Measurements from ENCODE around the gene SNAI1. TPM values are rescaled to one million over a fixed set of nuclear protein-coding genes. Genes with fewer than 3 reads are reported as not detected.

Gene SNAI1
- total and polyA plus RNA-seq, 2 donors (not counting 3 experiments of a cell fraction or from before 2014, with no cell fraction given) = 10.8 to 13.4 TPM

- no peaks in the 10 kb centered on the region for H3K27me3 ChIP-seq (ENCODE audit: control insufficient read depth in 2 of 2, insufficient read depth in 2 of 2, low read length in 2 of 2)
- H3K9me1 ChIP-seq (replicated peaks; ENCODE audit: control insufficient read depth, extremely low read depth, insufficient read depth, low read length) = no peaks in the 10 kb centered on the region
- DNase-seq (ENCODE audit: low read depth, low spot score) = no peak
- TF ChIP-seq POLR2AphosphoS5 (IDR thresholded peaks at IDR 0.05; ENCODE audit: insufficient read depth, low read depth, low read length) = no peak
- no peak for TF ChIP-seq JUN (IDR thresholded peaks at IDR 0.05; ENCODE audit: borderline replicate concordance, insufficient read depth, insufficient read length, low read depth)
- TF ChIP-seq GATA2 (IDR thresholded peaks at IDR 0.05; ENCODE audit: insufficient read depth, insufficient read length, low read depth, low read length) = no peak
- TF ChIP-seq POLR2A (IDR thresholded peaks at IDR 0.05; ENCODE audit: low read depth, low read length) = no peak
- TF ChIP-seq MYC (IDR thresholded peaks at IDR 0.05; ENCODE audit: low read depth, low read length) = no peak
- TF ChIP-seq, protein P1, sequence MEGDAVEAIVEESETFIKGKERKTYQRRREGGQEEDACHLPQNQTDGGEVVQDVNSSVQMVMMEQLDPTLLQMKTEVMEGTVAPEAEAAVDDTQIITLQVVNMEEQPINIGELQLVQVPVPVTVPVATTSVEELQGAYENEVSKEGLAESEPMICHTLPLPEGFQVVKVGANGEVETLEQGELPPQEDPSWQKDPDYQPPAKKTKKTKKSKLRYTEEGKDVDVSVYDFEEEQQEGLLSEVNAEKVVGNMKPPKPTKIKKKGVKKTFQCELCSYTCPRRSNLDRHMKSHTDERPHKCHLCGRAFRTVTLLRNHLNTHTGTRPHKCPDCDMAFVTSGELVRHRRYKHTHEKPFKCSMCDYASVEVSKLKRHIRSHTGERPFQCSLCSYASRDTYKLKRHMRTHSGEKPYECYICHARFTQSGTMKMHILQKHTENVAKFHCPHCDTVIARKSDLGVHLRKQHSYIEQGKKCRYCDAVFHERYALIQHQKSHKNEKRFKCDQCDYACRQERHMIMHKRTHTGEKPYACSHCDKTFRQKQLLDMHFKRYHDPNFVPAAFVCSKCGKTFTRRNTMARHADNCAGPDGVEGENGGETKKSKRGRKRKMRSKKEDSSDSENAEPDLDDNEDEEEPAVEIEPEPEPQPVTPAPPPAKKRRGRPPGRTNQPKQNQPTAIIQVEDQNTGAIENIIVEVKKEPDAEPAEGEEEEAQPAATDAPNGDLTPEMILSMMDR (IDR thresholded peaks at IDR 0.05; ENCODE audit: extremely low read depth in 1 of 2, insufficient read depth in 1 of 2, low read depth in 1 of 2, low read length in 2 of 2) = no peak
- TF ChIP-seq FOS (IDR thresholded peaks at IDR 0.05; ENCODE audit: borderline replicate concordance, insufficient read depth, low read length) = no peak
- no peak for TF ChIP-seq MAX (IDR thresholded peaks at IDR 0.05; ENCODE audit: insufficient read depth, insufficient read length)
- no peak for TF ChIP-seq EZH2 (IDR thresholded peaks at IDR 0.05; ENCODE audit: borderline replicate concordance, low read depth, low read length, severe bottlenecking)
- dilution Hi-C loops (cut with MboI; ENCODE audit: extremely low pct_ligation_motif_present, low sequenced_read_pairs) = no loop called here
- intact Hi-C loops (cut with micrococcal nuclease) = loop anchor here (5.0 to 10.0 kb wide), 2 partner anchors 172 to 484 kb away; partner anchors contain the start of gene PEDS1
- no peak overlapping the region for H3K27ac ChIP-seq (ENCODE audit: insufficient read depth, low read depth, low read length)
- no peak overlapping the region for H2AFZ ChIP-seq (ENCODE audit: low read depth, low read length)
- H3K9me3 ChIP-seq (replicated peaks; ENCODE audit: control insufficient read depth, insufficient read depth, low read length) = no peaks in the 10 kb centered on the region
- H3K4me2 ChIP-seq (ENCODE audit: insufficient read depth, low read length) = no peak overlapping the region
- no peak for FAIRE-seq
- peaks cover 28% of the 10 kb centered on the region for H3K4me1 ChIP-seq (ENCODE audit: control insufficient read depth, extremely low read depth, insufficient read depth, low read length)
- H4K20me1 ChIP-seq (replicated peaks; ENCODE audit: control insufficient read depth, extremely low read depth, insufficient read depth, low read length) = no peaks in the 10 kb centered on the region
- no TSS peak for BruUV-seq (replicated peaks)
- ChIA-PET POLR2A (interaction anchor here (5.6 kb wide), 1 partner anchor 90 kb away, joined by 34 read pairs; no protein-coding TSS in a partner anchor), CTCF (interaction anchor here (0.7 to 23.6 kb wide), 12 partner anchors 9 to 484 kb away, joined by 3 to 1187 read pairs (median 12); no protein-coding TSS in a partner anchor)
- no peak overlapping the region for H3K9ac ChIP-seq (replicated peaks; ENCODE audit: extremely low read depth, insufficient read depth, low read length)
- no peak overlapping the region for H3K4me3 ChIP-seq (replicated peaks in 1 of 3; ENCODE audit: insufficient read depth in 1 of 3, low read depth in 1 of 3, low read length in 3 of 3)
- H3K79me2 ChIP-seq (ENCODE audit: control insufficient read depth, insufficient read depth, low read length) = peaks cover 26% of the 10 kb centered on the region
- peaks cover 0 to 2% of the 10 kb centered on the region in 2 experiments for H3K36me3 ChIP-seq (ENCODE audit: control insufficient read depth in 2 of 2, extremely low read depth in 1 of 2, insufficient read depth in 2 of 2, low read length in 2 of 2)
Measured at GRCh38 chr20:49980140-49981008, 2.4 kb upstream of the SNAI1 start.
